ENCODE data around the gene ADAMTS7.
"Not testable (repeated sequence)": the region's sequence is repeated elsewhere in the genome, so short reads cannot be mapped to it uniquely, and the experiment has no call there.

Gene ADAMTS7

DNA sequence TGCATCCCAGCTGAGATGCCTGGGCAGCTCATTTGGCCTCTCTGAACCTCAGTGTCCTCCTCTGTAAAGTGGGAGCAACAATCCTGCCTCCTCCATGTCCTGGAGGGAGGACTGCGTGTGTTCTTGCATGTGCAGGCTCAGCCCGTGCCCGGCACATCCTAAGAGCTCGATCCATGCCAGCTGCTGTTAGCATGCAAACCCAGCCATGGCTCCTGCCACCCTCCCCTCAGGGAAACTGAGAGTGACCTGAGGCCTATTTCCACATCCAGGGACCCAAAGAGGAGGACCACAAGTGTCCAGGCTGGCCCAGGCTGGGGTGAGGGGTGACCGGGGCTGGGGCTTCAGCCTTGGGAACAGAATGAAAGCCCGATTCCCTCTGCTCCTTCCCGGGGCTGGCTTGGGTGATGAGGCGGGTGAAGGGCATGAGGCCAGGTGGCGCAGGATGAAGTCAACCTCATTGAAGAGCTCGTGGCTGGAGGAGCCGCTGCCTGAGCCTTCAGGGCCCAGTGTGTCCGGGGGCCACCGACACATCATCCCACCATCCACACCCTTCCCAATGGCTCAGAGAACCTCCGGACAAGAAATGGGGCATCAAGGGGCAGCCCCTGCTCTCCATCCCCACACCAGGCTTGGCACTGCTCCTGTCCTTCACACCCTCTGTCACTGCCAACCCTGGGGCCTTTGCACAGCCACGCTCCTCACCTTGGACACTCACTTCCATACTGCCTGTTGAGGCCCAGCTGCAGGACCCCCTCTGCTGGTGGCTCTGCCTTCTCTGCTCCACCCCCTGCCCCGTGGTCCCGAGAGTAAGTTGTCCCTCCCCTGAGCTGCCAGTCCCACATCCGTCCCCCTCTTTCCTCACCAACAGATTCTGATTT, 42.5 kb downstream of the ADAMTS7 start:
- FAIRE-seq (no peak), DNase-seq (ENCODE audit: insufficient read length, low spot score) (no peak)
- TF ChIP-seq PAX5 (IDR thresholded peaks at IDR 0.05; ENCODE audit: insufficient read depth, low read length, severe bottlenecking) (no peak), POLR2AphosphoS5 (IDR thresholded peaks at IDR 0.05; ENCODE audit: low read depth, low read length) (no peak), POU2F2 (IDR thresholded peaks at IDR 0.05; ENCODE audit: low read depth, low read length) (no peak), TAF1 (IDR thresholded peaks at IDR 0.05; ENCODE audit: low read depth, low read length) (no peak), SPI1 (IDR thresholded peaks at IDR 0.05; ENCODE audit: low read depth, low read length) (no peak), POLR2A (IDR thresholded peaks at IDR 0.05; ENCODE audit: low read depth, low read length) (no peak)

DNA sequence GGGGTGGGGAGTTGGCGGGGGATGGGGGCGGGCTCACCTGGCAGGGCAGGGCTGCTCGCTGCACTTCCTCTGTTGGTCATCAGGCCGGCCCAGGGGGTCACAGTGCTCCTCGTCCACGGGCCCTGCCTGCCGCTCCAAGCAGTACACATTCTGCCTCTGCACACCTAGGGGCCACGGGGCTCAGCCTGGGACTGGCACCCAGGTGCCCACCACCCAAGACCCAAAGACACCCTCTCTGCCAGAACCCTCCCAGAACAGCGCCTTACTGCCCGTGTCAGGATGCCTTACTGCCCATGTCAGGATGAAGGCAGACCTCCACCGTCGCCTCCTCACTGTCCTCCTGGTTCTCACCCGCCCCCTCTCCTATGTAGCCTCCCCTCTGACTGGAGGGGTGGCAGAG, 43.2 kb downstream of the ADAMTS7 start:
- no peak for FAIRE-seq
- no peak for DNase-seq (ENCODE audit: insufficient read length, low spot score)
- no peak for TF ChIP-seq SPI1 (IDR thresholded peaks at IDR 0.05; ENCODE audit: low read depth, low read length)
- TF ChIP-seq POLR2A (IDR thresholded peaks at IDR 0.05; ENCODE audit: low read depth, low read length) = no peak
- TF ChIP-seq TAF1 (IDR thresholded peaks at IDR 0.05; ENCODE audit: low read depth, low read length) = no peak
- TF ChIP-seq POLR2AphosphoS5 (IDR thresholded peaks at IDR 0.05; ENCODE audit: low read depth, low read length) = no peak
- TF ChIP-seq POU2F2 (IDR thresholded peaks at IDR 0.05; ENCODE audit: low read depth, low read length) = no peak
- no peak for TF ChIP-seq PAX5 (IDR thresholded peaks at IDR 0.05; ENCODE audit: insufficient read depth, low read length, severe bottlenecking)

- TF ChIP-seq TAF1 (IDR thresholded peaks at IDR 0.05; ENCODE audit: low read depth, low read length) (no peak), SPI1 (IDR thresholded peaks at IDR 0.05; ENCODE audit: low read depth, low read length) (no peak), POLR2A (IDR thresholded peaks at IDR 0.05; ENCODE audit: low read depth, low read length) (no peak), PAX5 (IDR thresholded peaks at IDR 0.05; ENCODE audit: insufficient read depth, low read length, severe bottlenecking) (no peak), POLR2AphosphoS5 (IDR thresholded peaks at IDR 0.05; ENCODE audit: low read depth, low read length) (no peak), POU2F2 (IDR thresholded peaks at IDR 0.05; ENCODE audit: low read depth, low read length) (no peak)
- no peak for FAIRE-seq
- no peak for DNase-seq (ENCODE audit: insufficient read length, low spot score)
Observed at GRCh38 chr15:78767331-78767951, 43.8 kb downstream of the ADAMTS7 start.

GRCh38 chr15:78766641-78767071, 44.6 kb downstream of the ADAMTS7 start:
- DNase-seq (ENCODE audit: insufficient read length, low spot score); FAIRE-seq: not testable (repeated sequence)

DNA sequence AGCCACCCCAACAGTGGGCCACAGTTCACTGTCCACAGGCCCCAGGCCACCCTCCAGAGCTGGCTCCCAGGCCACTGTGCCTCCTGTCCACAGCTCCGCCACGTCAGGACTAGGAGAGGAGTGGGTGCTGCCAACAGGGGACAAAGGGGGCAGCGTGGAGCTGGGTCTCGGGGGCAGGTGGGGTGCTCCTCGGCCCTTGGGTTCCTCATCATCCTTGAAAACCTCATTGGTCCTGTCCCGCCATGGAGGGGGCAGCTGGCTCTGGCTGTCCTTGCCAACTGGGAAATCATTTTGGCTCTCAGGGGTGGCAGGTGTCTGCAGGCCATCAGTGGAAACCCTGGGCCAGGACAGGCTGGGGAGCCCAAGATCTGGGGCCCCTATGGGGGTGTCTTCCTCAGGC, 45.2 kb downstream of the ADAMTS7 start:
- DNase-seq (ENCODE audit: insufficient read length, low spot score) = no peak
- TF ChIP-seq TAF1 (IDR thresholded peaks at IDR 0.05; ENCODE audit: low read depth, low read length) (no peak), POLR2AphosphoS5 (IDR thresholded peaks at IDR 0.05; ENCODE audit: low read depth, low read length) (no peak), POLR2A (IDR thresholded peaks at IDR 0.05; ENCODE audit: low read depth, low read length) (no peak), SPI1 (IDR thresholded peaks at IDR 0.05; ENCODE audit: low read depth, low read length) (no peak), PAX5 (IDR thresholded peaks at IDR 0.05; ENCODE audit: insufficient read depth, low read length, severe bottlenecking) (no peak), POU2F2 (IDR thresholded peaks at IDR 0.05; ENCODE audit: low read depth, low read length) (no peak)
- no peak for FAIRE-seq

GRCh38 chr15:78765154-78765860, 46.0 kb downstream of the ADAMTS7 start:
- not testable (repeated sequence) for DNase-seq (ENCODE audit: insufficient read length, low spot score); FAIRE-seq

GRCh38 chr15:78764340-78765153, 46.7 kb downstream of the ADAMTS7 start:
- DNase-seq (ENCODE audit: insufficient read length, low spot score); FAIRE-seq: not testable (repeated sequence)

DNA sequence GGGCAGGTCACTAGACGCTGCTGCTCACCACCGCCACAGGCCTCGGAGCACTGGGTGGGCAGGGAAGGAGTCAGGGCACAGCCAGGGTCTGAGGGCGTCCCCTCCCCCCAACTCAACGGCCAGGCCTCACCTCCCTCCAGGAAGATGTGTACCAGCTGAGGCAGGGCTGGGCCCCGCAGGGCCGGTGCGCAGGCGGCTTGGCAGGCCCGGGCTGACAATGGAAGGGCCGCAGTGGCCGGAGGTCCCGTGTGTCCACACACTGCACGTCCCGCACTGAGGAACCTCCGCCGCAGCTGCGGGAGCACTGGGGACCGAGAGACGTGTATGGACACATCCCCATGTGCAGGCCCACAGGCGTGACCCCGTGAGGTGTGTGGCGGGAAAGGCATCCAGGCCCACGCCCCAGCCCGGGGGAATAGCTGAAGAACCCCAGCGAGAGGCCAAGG, 47.4 kb downstream of the ADAMTS7 start:
- no peak for FAIRE-seq
- DNase-seq (ENCODE audit: insufficient read length, low spot score) = no peak
- TF ChIP-seq PAX5 (IDR thresholded peaks at IDR 0.05; ENCODE audit: insufficient read depth, low read length, severe bottlenecking) (no peak), TAF1 (IDR thresholded peaks at IDR 0.05; ENCODE audit: low read depth, low read length) (no peak), SPI1 (IDR thresholded peaks at IDR 0.05; ENCODE audit: low read depth, low read length) (no peak), POU2F2 (IDR thresholded peaks at IDR 0.05; ENCODE audit: low read depth, low read length) (no peak), POLR2AphosphoS5 (IDR thresholded peaks at IDR 0.05; ENCODE audit: low read depth, low read length) (no peak), POLR2A (IDR thresholded peaks at IDR 0.05; ENCODE audit: low read depth, low read length) (no peak)

- no peak for DNase-seq (ENCODE audit: insufficient read length, low spot score)
- FAIRE-seq = no peak
- no peak for TF ChIP-seq PAX5 (IDR thresholded peaks at IDR 0.05; ENCODE audit: insufficient read depth, low read length, severe bottlenecking)
- TF ChIP-seq POU2F2 (IDR thresholded peaks at IDR 0.05; ENCODE audit: low read depth, low read length) = no peak
- TF ChIP-seq SPI1 (IDR thresholded peaks at IDR 0.05; ENCODE audit: low read depth, low read length) = no peak
- no peak for TF ChIP-seq POLR2AphosphoS5 (IDR thresholded peaks at IDR 0.05; ENCODE audit: low read depth, low read length)
- TF ChIP-seq TAF1 (IDR thresholded peaks at IDR 0.05; ENCODE audit: low read depth, low read length) = no peak
- TF ChIP-seq POLR2A (IDR thresholded peaks at IDR 0.05; ENCODE audit: low read depth, low read length) = no peak
Observed at GRCh38 chr15:78762985-78763795, 48.1 kb downstream of the ADAMTS7 start.

GRCh38 chr15:78762386-78762961, 48.8 kb downstream of the ADAMTS7 start:
- FAIRE-seq; DNase-seq (ENCODE audit: insufficient read length, low spot score): not testable (repeated sequence)
